ENCODE data around the gene FGFRL1.

Gene FGFRL1

DNA sequence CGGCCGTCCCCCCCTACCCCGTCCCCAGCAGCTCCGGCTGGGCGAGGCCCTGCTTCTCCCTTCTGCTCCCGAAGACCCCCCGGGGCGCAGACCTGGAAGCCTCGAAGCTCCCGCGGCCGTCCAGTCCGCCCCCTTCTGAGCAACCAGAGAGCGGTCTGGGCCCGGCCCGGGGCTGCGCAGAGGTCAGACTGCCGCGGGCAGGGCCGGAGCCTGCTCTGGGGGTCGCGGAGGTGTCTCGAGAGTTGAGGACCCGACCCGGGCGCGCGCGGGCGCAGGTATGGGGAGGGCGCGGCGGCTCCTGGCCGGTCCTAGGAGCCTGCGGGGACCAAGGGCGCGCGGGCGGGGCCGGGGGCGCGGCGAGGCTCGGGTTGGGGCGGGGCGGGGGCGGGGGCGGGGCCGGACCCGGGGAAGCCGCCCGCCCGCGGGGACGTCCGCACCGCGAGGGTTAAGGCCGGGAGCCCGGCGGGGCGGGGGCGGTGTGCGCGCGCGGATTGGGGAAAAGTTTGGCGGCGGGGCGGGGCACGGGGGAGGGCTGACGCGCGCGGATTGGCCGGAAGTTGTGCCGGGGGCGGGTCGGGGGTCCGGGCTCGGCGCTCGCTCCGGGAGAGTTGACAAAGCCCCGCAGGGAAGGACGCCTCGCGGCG is at the start of gene FGFRL1:
FGFRL1 (plus strand) TSS at position 605 of the 644 bp plus-strand sequence. CDS start 860 bp downstream, outside the sequence.
- DNase-seq: no peak

DNA sequence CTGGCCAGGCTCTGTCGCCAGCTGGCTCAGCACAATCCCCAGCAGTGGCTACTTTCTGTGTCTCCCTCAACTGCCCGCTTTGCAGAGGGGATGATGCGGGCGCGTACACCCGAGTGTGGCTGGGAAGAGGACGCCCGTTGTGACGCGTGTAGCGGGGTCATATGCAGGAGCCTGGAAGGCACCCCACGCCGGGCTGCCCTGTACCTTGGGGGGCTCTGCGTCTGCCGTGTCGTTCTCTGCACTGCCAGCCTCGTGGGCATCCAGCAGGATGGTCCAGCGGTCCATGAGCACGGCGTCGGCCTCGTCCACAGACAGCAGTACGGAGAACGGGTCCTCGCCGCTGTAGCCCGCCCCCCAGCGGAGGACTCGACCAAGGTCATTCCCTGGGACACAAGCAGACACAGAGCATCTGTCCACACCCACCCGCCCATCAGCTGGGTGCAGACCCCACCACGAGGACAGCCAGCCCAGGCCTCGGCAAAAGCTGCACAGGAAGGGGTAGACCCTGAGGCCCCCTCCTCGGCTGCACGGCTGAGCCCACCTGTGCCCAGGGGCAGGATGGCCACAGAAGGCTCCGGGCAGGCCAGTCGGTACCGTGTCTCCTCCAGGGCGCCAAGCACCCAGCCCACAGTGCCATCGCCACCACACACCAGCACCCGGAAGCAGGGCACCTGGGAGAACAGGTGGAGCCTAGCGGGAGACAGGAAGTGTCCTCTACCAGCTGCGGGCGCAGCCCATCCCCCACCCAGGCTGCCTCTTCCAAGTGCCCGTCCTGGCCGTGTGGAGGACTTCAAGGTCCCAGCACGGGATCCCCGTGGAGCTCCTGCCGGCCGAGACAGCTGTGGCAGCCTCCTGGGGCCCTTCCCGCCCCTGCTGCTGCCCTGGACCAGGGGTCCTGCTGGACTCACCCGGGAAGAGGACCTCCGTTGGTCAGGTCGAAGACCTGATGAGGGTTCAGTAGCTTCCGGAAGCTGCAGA is 48.9 kb upstream of the FGFRL1 start:
- DNase-seq: no peak

DNA sequence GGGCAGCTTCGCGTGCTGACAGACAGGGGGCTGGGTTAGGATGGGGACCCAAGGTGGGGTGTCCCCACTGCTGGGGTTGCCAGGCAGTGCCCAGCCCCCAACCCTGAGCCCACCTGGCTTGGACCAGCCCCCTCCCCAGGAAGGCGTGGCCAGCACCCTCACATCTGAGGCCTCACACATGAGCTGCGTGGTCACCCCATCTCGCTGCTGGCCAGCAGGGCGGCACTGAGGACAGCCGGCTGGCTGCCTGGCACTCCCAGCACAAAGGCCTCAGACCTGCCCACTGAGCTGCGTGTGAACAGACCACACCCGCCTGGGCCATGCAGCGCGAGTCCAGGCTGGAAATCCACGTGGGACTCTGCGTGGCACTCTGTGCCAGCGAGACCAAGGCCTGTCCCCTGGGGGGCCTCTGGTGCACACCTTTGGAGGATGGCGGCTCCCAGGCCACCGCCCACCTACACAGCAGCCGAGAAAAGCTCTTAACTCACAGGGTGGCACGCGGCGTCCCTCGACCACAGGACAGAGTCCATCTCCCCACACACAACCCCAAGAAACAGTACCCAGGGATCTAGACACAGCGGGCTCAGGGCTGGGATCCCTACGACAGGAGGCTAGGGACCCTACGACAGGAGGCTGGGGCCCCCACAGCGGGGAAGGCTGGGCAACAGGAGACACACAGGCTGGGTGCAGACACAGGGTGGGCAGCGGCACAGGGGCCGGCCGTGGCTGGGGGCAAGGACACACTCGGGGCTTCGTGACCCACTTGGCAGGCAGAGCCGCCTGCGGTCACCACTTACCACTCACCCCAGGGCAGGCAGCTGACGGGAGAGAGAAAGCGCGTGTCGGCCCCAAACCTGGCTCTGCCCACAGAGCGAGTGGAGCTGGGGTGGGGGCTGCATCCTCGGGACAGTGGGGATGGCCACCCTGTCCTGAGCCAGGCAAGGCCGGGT is 47.9 kb upstream of the FGFRL1 start:
- DNase-seq: no peak

DNA sequence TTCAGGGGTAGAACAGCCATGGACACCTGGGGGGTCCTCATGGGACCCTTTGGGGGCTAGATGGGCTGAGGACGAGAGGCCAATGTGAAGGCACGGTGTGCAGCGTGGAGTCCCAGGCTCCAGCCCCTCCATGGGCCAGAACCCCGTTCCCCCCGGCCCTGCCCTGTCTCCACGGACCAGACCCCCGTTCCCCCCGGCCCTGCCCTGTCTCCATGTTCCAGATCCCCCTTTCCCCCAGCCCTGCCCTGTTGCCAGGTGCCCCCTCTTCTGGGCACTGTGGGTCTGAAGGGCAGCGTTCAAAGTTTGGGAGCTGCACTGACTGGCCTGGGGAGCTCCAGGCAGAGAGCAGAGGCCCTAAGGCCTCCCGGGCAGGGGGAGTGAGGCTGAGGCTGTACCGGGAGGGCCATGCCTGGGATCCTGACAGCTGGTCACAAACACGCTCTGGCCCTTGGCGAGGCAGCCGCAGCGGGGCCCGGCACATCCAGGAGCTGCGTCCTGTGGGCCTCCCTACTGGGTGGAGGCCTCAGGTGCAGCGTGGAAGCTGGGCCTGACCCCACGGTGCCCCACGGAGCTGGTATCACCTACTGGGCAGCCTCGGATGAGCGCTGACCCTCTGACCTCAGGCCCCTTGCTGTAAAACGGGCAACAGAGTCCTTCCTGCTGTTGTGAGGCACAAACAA is 46.9 kb upstream of the FGFRL1 start:
- no peak for DNase-seq

DNA sequence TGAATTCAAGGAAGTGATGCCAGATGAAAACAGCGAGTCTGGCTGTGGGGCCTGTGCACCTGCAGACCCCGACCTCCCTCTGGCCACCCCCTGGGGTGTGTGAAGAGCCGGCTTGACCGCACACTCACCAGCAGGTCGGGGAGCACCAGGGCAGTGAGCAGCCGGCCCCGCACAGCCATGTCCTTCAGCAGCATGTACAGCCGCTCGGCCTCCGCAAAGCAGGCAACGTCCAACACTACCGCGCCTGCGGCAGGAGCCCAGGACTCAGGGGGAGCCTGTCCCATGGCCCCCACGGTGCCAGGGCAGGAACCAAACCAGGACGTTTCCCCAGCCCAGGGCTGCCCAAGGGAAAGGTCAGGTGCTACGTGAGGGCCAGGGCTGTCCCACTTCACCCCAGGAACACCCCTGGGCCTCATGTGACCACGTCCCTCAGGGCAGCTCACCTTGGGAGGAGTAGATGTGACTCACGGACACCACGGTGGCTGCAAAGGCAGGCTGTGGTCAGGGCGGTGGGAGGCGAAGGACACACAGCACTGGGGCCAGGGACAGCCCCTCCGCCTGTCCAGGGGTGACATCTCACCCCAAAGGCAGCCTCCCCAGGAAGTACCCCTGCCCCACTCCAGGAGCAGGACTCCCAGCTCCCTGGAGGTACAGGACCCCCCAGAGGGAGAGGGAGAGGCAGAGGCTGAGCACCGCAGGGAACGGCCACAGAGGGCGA is 46.2 kb upstream of the FGFRL1 start:
- DNase-seq: no peak

DNA sequence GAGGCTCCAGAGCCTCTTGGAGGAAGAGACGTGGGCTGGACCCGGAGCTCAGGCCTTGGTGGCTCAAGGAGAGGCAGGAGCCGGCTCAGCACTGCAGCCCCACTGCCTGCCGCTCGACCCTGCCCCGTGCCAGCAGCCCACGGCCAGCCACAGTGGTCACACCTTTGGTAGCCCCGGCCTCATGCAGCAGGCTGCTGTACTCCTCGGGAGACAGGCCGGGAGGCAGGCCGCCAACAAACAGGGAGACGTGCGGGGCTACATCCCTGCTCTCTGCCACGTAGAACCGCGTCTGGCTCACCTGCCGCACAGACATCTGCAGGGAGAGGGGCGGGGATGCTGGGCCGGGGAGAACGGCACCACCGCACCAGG is 45.7 kb upstream of the FGFRL1 start:
- DNase-seq: no peak

GRCh38 chr4:966266-967112 is 44.9 kb upstream of the FGFRL1 start:
- DNase-seq: no peak

DNA sequence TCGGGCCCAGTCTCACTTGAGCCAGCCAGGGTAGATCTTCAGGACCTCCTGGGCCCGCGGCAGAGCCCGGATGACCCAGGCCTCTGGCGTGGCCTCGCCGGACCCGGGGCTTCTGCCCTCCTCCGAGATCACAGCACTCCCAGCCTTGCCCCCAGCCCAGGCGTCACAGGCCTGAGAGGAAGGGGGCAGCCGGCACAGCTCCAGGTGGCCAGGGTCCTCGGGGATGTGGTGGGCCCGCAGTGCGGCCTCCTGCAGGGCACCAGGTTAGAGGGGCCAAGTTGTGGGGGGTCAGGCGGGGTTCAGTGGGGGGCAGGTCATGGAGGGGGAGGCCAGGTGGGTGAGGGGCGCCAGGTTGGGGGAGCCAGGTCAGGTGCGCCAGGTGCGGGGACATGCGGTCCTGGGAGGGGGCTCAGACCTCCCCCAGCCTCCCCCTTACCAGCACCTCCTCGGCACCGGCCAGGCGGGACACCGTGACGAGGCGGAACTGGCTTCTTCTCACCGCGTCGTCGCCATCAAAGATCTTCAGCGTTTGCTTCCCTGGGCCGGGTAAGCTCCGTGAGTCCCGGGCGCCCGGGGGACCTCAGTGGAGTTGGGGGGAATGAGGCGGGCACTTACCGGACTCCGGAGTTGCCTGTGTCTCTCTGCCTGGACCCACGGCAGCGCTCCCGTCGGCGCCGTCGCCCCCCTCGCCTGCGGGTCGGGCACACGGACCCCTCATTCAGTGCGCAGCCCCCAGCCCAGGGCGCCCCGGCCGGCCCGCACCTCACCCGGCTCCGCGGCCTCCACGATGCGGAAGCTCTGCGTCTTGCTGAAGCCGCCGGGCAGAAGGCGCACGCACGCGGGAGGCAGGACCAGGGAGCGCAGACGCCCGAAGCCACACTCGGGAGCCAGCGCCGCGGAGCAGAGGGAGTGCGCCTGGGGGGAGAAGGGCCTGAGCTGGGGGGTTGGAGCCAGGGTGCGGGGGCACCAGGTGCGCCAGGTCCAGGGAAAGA is 44.0 kb upstream of the FGFRL1 start:
- DNase-seq: no peak

DNA sequence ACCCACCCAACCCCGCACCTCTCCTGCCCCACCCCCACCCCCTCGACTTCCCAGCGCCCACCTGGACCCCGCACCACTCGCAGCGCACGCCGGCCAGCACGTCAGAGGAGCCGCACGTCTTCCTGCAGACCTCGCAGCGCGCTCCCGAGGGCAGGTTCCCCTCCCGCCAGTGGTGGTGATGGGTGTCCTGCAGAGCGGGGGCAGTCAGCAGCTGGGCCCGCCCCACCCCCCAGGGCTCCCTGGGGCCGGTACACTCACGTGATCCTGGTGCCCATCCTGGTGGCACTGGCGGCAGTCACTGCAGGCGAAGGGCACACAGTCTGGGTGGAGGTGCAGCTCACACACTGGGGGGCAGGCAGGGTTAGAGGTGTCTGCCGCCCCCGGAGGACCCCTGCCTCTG is 43.2 kb upstream of the FGFRL1 start:
- no peak for DNase-seq

- no peak for DNase-seq
Observed at GRCh38 chr4:968621-969394, 42.6 kb upstream of the FGFRL1 start.

DNA sequence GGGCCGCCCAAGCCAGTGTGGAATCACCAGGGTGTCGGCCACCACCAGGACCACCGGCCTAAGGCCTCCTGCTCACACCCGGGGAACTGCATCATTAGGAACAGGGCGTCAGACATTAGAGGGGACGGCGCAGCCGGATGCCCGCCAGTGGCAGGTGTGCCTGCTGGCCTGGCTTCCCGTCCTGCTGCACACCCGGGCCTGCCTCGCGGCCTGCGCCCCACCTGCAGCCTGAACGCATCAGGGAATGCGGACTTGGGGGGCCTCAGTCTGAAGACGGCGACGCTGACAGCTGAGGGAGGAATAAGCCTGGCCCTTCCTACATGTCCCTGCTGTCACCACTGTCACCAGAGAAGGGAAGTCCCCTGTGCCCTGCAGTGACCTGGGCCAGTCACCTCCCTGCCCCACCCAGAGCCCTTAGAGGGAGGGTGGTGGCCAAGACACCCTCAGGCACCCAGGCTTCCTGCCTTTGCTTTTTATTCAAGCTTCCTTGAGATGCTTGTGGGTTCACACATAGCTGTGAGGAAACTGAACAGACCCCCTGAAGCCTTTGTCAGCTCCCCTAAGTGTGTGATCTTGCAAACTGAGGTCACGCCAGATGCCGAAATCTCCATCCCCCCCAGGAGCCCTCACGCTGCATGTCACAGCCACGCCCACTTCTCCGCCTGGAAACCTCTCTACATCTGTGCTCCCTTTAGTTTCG is 41.2 kb upstream of the FGFRL1 start:
- DNase-seq: no peak

DNA sequence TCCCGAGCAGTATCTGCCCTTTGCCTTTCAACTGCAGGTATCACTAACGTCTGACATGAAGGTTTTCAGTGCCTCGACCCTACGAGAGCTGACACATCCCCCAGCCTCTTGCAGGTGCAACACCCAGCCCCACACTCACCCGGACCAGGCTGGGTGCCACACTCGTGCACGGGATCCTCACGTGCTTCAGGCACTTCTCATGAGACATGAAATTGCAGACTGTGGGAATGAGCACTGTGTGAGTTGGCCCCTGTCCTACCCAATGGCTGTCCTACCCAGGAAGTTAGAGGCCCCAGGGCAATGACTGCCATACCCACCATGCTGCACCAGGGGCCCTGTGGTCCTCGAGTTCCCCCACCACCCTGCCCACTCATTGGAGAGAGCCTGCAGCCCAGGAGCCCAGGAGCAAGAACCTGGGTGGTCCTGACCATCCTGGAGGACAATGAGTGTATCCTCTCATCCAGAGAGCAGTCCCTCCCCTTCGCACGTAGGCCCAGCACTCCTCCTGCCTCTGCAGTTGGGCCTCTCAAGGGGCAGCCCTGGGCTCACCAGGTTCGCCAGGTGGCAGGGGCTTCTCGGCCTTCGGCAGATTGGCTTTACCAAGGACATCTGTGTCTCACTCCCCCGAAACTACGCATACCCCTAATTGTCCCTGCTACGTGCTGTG is 40.4 kb upstream of the FGFRL1 start:
- DNase-seq: no peak

GRCh38 chr4:971666-972500 is 39.5 kb upstream of the FGFRL1 start:
- DNase-seq: no peak

DNA sequence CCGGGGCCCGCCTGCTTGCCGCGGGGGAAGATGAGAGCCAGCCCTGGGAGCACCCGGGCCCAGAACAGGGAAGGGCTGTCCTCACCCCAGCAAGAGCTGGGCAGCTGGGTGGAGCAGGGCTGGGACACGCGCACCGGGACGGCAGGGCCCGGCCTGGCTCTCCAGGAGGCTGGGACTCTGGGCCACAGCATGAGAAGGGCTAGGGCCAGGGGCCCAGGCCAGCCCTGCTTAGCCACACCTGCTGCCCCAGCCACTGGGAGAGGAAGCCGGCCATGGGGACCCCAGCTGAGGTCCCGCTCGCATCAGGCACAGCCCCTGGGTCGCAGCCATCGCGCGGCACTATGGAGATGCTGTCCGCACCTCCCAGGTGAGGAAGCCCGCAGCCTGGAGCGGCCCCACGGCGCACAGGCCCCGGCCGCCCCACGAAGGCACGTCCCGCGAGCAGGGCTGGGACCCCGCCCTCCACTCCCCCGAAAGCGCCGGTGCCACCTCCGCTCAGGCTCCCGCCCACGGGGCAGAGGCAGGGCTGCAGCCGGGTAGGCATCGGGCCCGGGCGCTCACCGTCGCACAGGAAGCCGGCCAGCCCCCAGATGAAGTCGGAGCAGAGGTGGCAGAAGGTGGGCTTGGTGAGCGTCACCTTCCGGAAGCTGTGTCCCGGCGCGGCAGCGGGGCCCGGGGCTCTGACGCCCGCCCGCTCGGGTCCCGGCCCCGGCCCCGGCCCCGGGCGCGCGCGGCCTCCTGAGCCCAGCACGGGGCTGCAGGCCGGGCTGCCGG is 38.6 kb upstream of the FGFRL1 start:
- no peak for DNase-seq
